GM23338 (cell line): ENCODE measurements around the gene RBM38.

ENCODE experiments used
- CREB1 ChIP-seq: fragments of 250-450 bp; sonication (Bioruptor Pico); IDR thresholded peaks from 2 replicates; pipeline ENCODE4 v1.5.0; 2020; ENCODE audit warnings: low read depth, mild to moderate bottlenecking, moderate library complexity
- CTCF ChIP-seq, 2 experiments: fragments of 200-600 bp in 1 of 2; sonication (generic) in 1 of 2; conservative IDR thresholded peaks; 2 replicates each; pipeline versions ENCODE4 v1.5.1 to v1.6.1; 2016 to 2017; ENCODE audit warnings: antibody characterized with exemption in 2 of 2, low read depth in 2 of 2, mild to moderate bottlenecking in 2 of 2, moderate library complexity in 1 of 2
- ETS1 ChIP-seq: IDR thresholded peaks from 2 replicates; pipeline ENCODE4 v1.6.1; 2016; ENCODE audit warnings: antibody characterized with exemption
- EZH2 ChIP-seq: fragments of 200-600 bp; sonication (generic); IDR thresholded peaks from one replicate; pipeline ENCODE4 v1.8.0; 2017; ENCODE audit warnings: antibody characterized with exemption, mild to moderate bottlenecking, low read depth; ENCODE audit not compliant: unreplicated experiment
- NANOG ChIP-seq: IDR thresholded peaks from 2 replicates; pipeline ENCODE4 v1.6.1; 2016; ENCODE audit warnings: antibody characterized with exemption, borderline replicate concordance
- POLR2AphosphoS5 ChIP-seq: IDR thresholded peaks from 2 replicates; pipeline ENCODE4 v1.6.1; 2016; ENCODE audit warnings: antibody characterized with exemption, low read depth
- STAT1 ChIP-seq: IDR thresholded peaks from one replicate; pipeline ENCODE4 v1.6.1; 2016; ENCODE audit warnings: antibody characterized with exemption; ENCODE audit not compliant: unreplicated experiment

- no peak for TF ChIP-seq CTCF (conservative IDR thresholded peaks at IDR 0.05; ENCODE audit: low read depth in 2 of 2)
- no peak for TF ChIP-seq CREB1
- TF ChIP-seq EZH2, result no peak
- TF ChIP-seq POLR2AphosphoS5, result no peak
- TF ChIP-seq STAT1, result no peak
- no peak for TF ChIP-seq NANOG
- no peak for TF ChIP-seq ETS1
These were observed 12.8 kb downstream of the RBM38 start for GRCh38 chr20:57404006-57404405.
